CD4-positive, alpha-beta T cell treated with Interleukin-6 for 4 hours (primary cell): Measurements from ENCODE around the gene PSMG4.
A peak's percentile ranks its signal among the peaks of the same experiment; 100 is the strongest.

ENCODE experiments used
- DNase-seq: peaks from one replicate; pipeline ENCODE4 v3.0.0-alpha.2; 2020; ENCODE audit warnings: mixed read lengths

The PSMG4 gene

GRCh38 chr6:3258720-3259490 is at the start of gene PSMG4:
PSMG4 (plus strand) TSS chr6:3258947; CDS start chr6:3259023, 76 bp downstream.
- peak; percentile 94 for DNase-seq

GRCh38 chr6:3209114-3210023 is 49.4 kb upstream of the PSMG4 start:
- peak; percentile 44 for DNase-seq

GRCh38 chr6:3210024-3210610 is 48.6 kb upstream of the PSMG4 start:
- no peak for DNase-seq

- DNase-seq = no peak
Observed at GRCh38 chr6:3211681-3212080, 47.1 kb upstream of the PSMG4 start.

GRCh38 chr6:3212261-3212660 is 46.5 kb upstream of the PSMG4 start:
- DNase-seq = no peak

GRCh38 chr6:3213334-3213695 is 45.4 kb upstream of the PSMG4 start:
- DNase-seq = no peak

- no peak for DNase-seq
Observed at GRCh38 chr6:3214898-3215297, 43.8 kb upstream of the PSMG4 start.

GRCh38 chr6:3217286-3217685 is 41.5 kb upstream of the PSMG4 start:
- no peak for DNase-seq

- no peak for DNase-seq
Observed at GRCh38 chr6:3218266-3218665, 40.5 kb upstream of the PSMG4 start.

GRCh38 chr6:3220366-3220765 is 38.4 kb upstream of the PSMG4 start:
- no peak for DNase-seq

GRCh38 chr6:3221578-3221977 is 37.2 kb upstream of the PSMG4 start:
- DNase-seq = no peak

GRCh38 chr6:3222506-3223038 is 36.2 kb upstream of the PSMG4 start:
- DNase-seq = no peak

- no peak for DNase-seq
Observed at GRCh38 chr6:3226042-3226441, 32.7 kb upstream of the PSMG4 start.

GRCh38 chr6:3226481-3227362 is 32.0 kb upstream of the PSMG4 start:
- peak; percentile 22 for DNase-seq

GRCh38 chr6:3227363-3228045 is 31.2 kb upstream of the PSMG4 start, which contains the start of gene TUBB2B:
TUBB2B (minus strand) TSS chr6:3227653; CDS start chr6:3227543, 110 bp downstream.
- no peak for DNase-seq

- DNase-seq = peak; percentile 13
Observed at GRCh38 chr6:3228046-3228671, 30.6 kb upstream of the PSMG4 start.

GRCh38 chr6:3228771-3229565 is 29.8 kb upstream of the PSMG4 start:
- DNase-seq = peak; percentile 53

- peak; percentile 43 for DNase-seq
Observed at GRCh38 chr6:3229566-3230178, 29.1 kb upstream of the PSMG4 start.

- DNase-seq = no peak
Observed at GRCh38 chr6:3230256-3230882, 28.4 kb upstream of the PSMG4 start.
